ENCODE data around the gene CELSR1.

The CELSR1 gene

GRCh38 chr22:46537225-46537945 is at the start of gene CELSR1:
Gene CELSR1, minus strand, starts transcription at chr22:46537620. Its CDS starts 450 bp downstream, at chr22:46537170.
- DNase-seq: peak; percentile 52

GRCh38 chr22:46587061-46587460 is 49.6 kb upstream of the CELSR1 start:
- DNase-seq: no peak

GRCh38 chr22:46586531-46587011 is 49.2 kb upstream of the CELSR1 start:
- no peak for DNase-seq

GRCh38 chr22:46586123-46586519 is 48.7 kb upstream of the CELSR1 start:
- no peak for DNase-seq

- DNase-seq: no peak
Measured at GRCh38 chr22:46585340-46586122, 48.1 kb upstream of the CELSR1 start.

DNA sequence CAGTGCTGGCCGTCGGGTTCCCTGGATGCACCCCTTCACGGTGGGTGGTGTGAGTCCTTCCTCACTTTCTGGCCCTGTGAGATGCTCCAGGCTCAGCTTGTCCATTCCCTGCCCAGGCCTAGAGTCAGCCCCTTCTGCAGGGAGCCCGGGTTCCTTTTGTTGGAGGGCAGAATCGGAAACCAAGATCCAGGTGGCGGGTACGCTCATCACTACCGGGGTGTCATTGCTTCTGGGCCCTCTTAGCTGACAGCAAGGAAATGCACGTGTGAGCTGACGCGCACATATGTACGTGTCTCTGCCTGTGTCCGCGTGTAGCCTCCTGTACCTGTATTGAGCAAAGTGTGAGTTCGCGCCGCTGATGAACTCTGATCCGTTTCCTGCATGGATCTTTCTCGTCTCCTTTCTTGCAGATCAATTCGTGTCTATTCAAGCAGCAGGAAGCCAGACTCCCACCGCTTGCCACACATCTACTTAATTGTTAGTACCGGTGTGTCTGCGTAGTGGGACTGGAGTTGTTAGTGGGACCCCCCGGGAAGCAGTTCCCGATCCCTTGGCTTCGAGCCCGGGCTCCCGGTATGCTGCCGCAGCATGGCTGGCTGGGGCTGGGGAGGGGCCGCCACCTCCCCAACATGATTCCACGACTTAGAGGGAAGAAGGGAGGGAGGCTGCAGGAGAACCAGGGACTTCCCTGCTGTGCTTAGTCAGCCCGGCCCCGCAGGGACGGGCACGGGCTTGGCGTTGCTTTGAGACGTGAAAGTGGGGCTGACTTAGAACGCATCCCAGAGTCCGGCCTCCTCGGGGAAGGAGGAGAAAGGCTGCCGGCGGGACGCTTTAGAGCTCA is 46.9 kb upstream of the CELSR1 start:
- no peak for DNase-seq

- DNase-seq: no peak
Measured at GRCh38 chr22:46583571-46583970, 46.2 kb upstream of the CELSR1 start.

- no peak for DNase-seq
Measured at GRCh38 chr22:46582281-46582933, 45.0 kb upstream of the CELSR1 start.

DNA sequence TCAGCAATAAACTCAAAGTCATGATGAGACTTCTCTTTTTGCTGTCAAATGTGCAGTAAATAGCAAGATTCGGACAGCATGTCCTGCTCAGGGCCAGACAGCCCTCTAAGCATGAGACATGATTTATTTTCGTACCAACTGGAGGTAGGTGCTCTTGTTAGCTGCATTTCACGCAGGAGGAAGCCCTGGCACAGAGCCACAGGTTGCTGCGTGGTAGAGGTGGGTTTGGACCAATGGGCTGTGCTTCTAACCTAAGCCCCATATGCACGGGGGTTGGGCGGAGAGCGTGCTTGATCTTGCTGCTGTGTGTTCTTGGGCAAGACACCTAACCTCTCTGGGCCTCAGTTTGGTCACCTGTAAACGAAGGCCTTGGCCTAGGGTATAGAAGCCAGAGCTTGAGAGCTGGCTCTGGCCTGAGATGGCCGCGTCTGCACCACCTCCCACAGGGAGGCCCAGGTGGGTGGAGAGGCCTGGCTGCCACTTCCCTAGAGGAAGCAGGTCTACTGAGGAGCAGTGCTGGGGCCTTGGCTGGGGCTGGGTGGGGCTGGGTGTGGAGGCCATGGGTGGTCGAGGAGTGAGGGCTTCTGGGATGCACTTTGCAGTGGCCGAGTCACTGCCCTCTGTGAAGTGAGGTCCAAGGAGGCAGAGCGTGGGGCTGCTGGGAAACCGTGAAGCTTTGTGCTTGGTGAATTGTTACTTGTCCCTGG is 44.3 kb upstream of the CELSR1 start:
- no peak for DNase-seq

GRCh38 chr22:46580940-46581537 is 43.6 kb upstream of the CELSR1 start:
- DNase-seq: no peak

GRCh38 chr22:46579751-46580449 is 42.5 kb upstream of the CELSR1 start:
- DNase-seq: no peak

- DNase-seq: no peak
Measured at GRCh38 chr22:46578824-46579561, 41.6 kb upstream of the CELSR1 start.

DNA sequence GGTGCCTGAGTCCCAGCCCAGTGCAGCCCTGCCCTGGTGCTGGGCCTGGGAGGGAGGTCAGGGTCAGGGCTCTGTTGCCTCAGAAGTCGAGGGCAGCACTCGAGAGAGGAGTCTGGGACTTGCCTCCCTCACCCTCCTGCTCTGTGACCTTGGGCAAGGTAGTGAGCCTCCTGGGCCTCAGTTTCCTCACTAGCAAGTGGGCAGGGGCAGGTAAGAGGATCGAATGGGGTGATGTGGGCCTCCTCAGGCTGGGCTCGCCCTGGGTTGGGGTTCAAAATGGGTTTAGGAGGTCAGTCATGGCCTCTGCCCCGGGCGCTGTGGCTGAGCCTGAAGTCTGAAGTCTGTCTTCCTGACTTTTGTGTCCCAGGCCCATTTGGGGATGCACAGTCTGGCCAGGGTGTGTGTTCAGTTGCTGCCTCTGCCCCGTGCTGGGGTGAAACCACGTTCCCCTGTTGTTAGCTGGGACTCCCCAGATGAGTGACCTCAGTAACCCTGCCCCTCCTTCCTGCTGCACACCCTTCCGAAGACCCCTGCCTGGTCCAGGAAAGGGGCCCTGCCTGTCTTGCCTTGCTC is 40.9 kb upstream of the CELSR1 start:
- no peak for DNase-seq

DNA sequence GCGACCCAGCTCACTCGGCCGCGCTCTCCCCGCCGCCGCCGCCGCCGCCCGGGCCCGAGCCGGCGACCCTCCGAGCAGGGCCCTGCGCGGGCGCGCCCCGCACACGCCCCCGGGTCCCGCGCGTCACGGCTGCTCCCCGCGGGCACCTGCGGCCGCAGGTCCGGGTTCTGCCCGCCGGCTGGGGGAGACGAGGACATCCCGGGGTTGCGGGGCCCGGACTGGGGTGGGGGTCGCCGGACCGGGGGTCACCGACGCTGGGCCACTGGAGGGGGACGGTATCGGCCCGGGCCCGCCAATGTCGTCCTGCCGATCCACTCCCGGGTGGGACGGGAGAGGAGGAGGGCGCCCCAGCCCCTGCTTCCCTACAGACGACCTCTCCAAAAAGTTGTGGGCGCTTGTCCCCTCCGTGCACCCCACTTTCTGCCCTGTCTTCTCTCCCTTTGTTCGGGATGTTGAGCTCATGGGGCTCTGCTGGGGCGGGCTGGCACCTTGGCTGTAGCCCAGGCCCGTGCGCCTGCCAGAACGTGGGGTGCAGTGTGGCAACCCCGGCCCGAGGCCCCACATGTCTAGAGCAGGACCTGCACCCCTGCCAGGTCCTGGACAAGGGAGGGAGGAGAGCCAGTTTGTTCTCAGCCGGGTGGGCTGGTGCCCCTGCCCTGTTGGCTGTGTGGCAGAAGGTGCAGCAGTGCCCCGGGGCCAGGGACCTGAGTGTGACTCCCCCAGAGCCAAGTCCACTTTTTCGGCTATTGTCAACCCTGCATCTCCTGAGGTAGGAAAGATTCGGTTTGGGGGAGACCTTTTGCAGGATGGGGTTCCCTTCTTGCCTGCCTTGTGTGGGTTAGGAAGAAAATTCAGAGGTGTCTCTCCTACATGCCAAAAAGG is 40.2 kb upstream of the CELSR1 start:
- peak; percentile 39 for DNase-seq

DNA sequence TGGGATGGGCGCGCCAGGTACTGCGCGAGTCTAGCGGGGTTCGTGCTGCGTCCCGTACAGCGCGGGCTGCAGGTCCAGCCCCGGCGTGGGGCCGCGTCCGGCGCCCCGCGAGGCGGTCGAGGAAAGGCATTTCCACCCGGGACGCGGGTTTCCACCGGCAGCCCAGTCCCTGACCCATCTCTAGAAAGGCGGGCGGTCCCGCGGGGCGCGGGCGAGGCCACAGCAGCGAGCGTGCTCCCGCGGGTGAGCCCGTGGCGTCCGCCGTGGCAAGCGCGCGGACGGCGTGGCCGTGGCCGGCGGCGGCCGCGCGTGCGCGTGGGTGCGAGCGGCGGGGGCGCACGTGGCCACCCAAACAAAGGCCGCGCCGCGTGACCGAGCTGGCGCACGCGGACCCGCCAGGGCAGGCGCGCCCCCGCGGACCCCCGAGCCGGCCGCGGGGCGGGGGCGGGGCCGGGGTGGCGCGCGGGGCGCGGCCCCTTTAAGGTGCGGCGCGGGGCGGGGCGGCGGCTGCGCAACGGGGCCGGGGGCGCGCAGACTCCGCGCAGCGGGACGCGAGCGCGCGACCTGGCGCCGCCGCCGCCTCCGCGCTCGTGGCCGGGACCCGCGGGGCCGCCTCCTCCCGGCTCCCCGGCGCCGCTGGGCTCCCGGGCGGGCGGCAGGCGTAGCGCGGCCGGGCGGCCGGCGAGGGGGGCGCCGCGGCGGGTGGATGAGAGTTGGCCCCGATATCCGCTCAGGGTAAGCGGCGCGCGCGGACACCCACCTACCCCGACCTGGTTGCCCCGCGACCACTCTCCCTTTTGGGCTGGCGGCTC is 39.3 kb upstream of the CELSR1 start:
- peak; percentile 69 for DNase-seq

DNA sequence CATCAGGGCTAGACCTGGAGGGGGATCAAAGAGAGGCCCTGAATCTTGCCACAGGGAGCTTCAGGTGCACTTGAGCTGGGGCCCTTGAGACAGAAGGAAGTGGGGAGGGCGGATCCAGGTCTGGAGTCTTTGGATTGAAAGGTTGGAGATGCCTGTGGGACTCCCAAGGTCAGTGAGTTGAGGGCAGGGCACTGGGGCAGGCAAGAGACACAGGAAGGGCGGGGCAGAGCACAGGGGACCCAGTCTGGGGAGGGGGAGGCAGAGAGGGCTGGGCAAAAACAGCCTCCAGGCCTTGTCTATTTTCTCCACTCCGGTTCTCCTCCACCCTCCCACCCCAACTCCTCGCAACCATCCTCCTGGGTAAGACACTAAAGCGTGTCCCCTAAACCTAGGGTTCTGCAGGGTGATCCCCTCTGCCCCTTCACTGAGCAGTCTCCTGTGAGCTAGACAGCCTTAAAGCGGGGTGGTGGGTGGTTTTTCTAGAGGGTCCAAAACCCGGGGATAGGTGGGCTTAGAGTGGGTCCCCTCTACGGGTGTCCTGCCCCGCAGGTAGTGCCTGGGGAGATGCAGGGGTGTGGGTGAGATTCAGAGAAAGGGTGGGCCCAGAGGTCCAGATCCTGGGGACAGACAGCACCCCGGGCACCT is 38.6 kb upstream of the CELSR1 start:
- no peak for DNase-seq

All from stimulated activated CD4-positive, alpha-beta T cell treated with anti-CD3 and anti-CD28 coated beads, Interleukin-15, amount 100 ng/mL, for 24 hours (primary cell).